ENCODE measurements around the gene B3GALT6.

DNA sequence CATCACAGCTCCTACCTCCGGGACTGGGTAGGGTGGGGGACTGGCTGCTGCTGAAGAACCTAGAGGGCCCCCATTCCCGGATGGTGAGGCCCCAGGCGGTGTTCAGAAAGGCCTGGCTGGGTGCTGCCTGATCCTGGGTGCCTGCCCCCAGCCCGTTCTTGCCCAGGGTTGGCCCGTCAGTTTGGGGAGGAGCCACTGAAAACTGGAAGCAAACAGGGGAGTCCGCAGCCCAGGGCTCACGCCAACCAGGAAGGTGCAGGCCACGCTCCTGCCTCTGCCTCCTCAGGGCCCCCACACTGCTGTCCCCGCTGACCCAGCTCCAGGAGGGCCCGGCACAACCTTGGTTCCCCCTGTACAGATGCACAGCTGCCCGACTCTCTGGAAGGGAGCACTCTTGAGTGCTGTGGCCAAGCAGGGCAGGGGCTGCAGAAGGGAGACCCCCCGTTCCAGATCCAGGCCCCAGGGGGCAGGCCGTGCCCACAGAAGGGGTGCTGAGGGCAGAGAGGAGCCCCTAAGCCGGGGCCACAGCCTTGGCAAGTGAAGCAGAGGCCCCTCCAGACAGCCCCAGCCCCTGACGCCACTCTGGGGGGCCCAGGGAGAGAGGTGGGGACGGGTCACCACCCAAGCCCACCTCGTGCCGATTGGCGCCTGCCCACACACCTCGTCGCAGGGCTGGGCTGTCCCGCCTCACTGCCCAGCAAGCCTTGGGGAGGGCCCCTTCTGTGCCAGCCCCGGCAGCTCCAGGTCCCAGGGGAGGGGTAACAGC lies 9.0 kb downstream of the B3GALT6 start:
- TF ChIP-seq, protein P1, sequence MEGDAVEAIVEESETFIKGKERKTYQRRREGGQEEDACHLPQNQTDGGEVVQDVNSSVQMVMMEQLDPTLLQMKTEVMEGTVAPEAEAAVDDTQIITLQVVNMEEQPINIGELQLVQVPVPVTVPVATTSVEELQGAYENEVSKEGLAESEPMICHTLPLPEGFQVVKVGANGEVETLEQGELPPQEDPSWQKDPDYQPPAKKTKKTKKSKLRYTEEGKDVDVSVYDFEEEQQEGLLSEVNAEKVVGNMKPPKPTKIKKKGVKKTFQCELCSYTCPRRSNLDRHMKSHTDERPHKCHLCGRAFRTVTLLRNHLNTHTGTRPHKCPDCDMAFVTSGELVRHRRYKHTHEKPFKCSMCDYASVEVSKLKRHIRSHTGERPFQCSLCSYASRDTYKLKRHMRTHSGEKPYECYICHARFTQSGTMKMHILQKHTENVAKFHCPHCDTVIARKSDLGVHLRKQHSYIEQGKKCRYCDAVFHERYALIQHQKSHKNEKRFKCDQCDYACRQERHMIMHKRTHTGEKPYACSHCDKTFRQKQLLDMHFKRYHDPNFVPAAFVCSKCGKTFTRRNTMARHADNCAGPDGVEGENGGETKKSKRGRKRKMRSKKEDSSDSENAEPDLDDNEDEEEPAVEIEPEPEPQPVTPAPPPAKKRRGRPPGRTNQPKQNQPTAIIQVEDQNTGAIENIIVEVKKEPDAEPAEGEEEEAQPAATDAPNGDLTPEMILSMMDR (IDR thresholded peaks at IDR 0.05) = no peak
- no peak for TF ChIP-seq SIN3A (IDR thresholded peaks at IDR 0.05; ENCODE audit: borderline replicate concordance, insufficient read depth, low read depth, low read length)
- TF ChIP-seq, protein P2, sequence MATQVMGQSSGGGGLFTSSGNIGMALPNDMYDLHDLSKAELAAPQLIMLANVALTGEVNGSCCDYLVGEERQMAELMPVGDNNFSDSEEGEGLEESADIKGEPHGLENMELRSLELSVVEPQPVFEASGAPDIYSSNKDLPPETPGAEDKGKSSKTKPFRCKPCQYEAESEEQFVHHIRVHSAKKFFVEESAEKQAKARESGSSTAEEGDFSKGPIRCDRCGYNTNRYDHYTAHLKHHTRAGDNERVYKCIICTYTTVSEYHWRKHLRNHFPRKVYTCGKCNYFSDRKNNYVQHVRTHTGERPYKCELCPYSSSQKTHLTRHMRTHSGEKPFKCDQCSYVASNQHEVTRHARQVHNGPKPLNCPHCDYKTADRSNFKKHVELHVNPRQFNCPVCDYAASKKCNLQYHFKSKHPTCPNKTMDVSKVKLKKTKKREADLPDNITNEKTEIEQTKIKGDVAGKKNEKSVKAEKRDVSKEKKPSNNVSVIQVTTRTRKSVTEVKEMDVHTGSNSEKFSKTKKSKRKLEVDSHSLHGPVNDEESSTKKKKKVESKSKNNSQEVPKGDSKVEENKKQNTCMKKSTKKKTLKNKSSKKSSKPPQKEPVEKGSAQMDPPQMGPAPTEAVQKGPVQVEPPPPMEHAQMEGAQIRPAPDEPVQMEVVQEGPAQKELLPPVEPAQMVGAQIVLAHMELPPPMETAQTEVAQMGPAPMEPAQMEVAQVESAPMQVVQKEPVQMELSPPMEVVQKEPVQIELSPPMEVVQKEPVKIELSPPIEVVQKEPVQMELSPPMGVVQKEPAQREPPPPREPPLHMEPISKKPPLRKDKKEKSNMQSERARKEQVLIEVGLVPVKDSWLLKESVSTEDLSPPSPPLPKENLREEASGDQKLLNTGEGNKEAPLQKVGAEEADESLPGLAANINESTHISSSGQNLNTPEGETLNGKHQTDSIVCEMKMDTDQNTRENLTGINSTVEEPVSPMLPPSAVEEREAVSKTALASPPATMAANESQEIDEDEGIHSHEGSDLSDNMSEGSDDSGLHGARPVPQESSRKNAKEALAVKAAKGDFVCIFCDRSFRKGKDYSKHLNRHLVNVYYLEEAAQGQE (IDR thresholded peaks at IDR 0.05; ENCODE audit: insufficient read depth in 1 of 2, low read depth in 2 of 2, low read length in 1 of 2) = no peak
- TF ChIP-seq POLR2AphosphoS5 (IDR thresholded peaks at IDR 0.05; ENCODE audit: low read depth, low read length) = no peak

Data from Panc1 (cell line).